Stomach (tissue), 4 donors: ENCODE measurements around the gene KIAA1614.

Experiments
- POLR2A ChIP-seq, 4 donors: fragments of 450-650 bp; IDR thresholded peaks; one replicate each; pipeline ENCODE4 v1.6.1; 2016; ENCODE audit warnings: antibody characterized with exemption in 4 of 4, control low read depth in 2 of 4, mild to moderate bottlenecking in 1 of 4, moderate library complexity in 1 of 4
- TF ChIP-seq, protein P1 (sequence below), 7 experiments: fragments of 450-650 bp in 4 of 7; fragments of 200-600 bp in 3 of 7; sonication (generic) in 3 of 7; IDR thresholded peaks; one replicate each; pipeline ENCODE4 v1.5.1; 2016 to 2019; ENCODE audit warnings: antibody characterized with exemption in 7 of 7, control low read depth in 2 of 7, mild to moderate bottlenecking in 1 of 7

GRCh38 chr1:180940445-180940844 lies 27.7 kb downstream of the KIAA1614 start:
- TF ChIP-seq POLR2A (IDR thresholded peaks at IDR 0.05) = no peak
- TF ChIP-seq, protein P1, sequence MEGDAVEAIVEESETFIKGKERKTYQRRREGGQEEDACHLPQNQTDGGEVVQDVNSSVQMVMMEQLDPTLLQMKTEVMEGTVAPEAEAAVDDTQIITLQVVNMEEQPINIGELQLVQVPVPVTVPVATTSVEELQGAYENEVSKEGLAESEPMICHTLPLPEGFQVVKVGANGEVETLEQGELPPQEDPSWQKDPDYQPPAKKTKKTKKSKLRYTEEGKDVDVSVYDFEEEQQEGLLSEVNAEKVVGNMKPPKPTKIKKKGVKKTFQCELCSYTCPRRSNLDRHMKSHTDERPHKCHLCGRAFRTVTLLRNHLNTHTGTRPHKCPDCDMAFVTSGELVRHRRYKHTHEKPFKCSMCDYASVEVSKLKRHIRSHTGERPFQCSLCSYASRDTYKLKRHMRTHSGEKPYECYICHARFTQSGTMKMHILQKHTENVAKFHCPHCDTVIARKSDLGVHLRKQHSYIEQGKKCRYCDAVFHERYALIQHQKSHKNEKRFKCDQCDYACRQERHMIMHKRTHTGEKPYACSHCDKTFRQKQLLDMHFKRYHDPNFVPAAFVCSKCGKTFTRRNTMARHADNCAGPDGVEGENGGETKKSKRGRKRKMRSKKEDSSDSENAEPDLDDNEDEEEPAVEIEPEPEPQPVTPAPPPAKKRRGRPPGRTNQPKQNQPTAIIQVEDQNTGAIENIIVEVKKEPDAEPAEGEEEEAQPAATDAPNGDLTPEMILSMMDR (IDR thresholded peaks at IDR 0.05) = no peak
